Gastroesophageal sphincter (tissue), 4 donors: ENCODE data around the gene PPP5C. TPM values are rescaled to one million over a fixed set of nuclear protein-coding genes. Genes with fewer than 3 reads are reported as not detected.

Experiments used
- ATAC-seq: fragments of 150-250 bp; one replicate; pipeline ENCODE4 v1.9.1; 2016; ENCODE audit warnings: mild to moderate bottlenecking, moderate library complexity
- H3K27ac ChIP-seq, 4 donors: fragments of 200-600 bp; sonication (generic) in 3 of 4; 1 replicate in 3 of 4; 2 replicates in 1 of 4; pipeline ENCODE4 v1.5.1; 2016 to 2019
- H3K27me3 ChIP-seq: fragments of 200-600 bp; sonication (generic); one replicate; pipeline ENCODE4 v1.5.1; 2019
- H3K36me3 ChIP-seq, 2 donors: fragments of 200-600 bp; sonication (generic); one replicate each; pipeline ENCODE4 v1.5.1; 2019; ENCODE audit warnings: control low read depth in 1 of 2
- H3K4me1 ChIP-seq, 3 donors: fragments of 200-600 bp; sonication (generic); 1 replicate in 2 of 3; 2 replicates in 1 of 3; pipeline ENCODE4 v1.5.1; 2016 to 2019; ENCODE audit warnings: control low read depth in 2 of 3
- H3K4me3 ChIP-seq, 2 donors: fragments of 200-600 bp; sonication (generic); one replicate each; pipeline ENCODE4 v1.5.1; 2019; ENCODE audit warnings: mild to moderate bottlenecking in 1 of 2, moderate library complexity in 1 of 2
- H3K9me3 ChIP-seq, 3 donors: fragments of 200-600 bp; sonication (generic); one replicate each; pipeline ENCODE4 v1.5.1; 2017 to 2019; ENCODE audit warnings: control low read depth in 2 of 3
- CTCF ChIP-seq, 4 experiments: fragments of 200-600 bp in 2 of 4; fragments of 450-650 bp in 2 of 4; sonication (generic) in 1 of 4; IDR thresholded peaks; one replicate each; pipeline ENCODE4 v1.5.1; 2017 to 2019; ENCODE audit warnings: antibody characterized with exemption in 4 of 4, mild to moderate bottlenecking in 2 of 4, moderate library complexity in 2 of 4
- EP300 ChIP-seq: sonication (generic); formaldehyde crosslinking; IDR thresholded peaks from one replicate; pipeline ENCODE4 v1.6.1; 2017; ENCODE audit warnings: antibody characterized with exemption, mild to moderate bottlenecking
- POLR2A ChIP-seq, 2 donors: fragments of 450-650 bp; IDR thresholded peaks; one replicate each; pipeline ENCODE4 v1.6.1; 2017; ENCODE audit warnings: antibody characterized with exemption in 2 of 2, mild to moderate bottlenecking in 2 of 2, moderate library complexity in 1 of 2
- POLR2AphosphoS5 ChIP-seq: sonication (generic); formaldehyde crosslinking; IDR thresholded peaks from one replicate; pipeline ENCODE4 v1.6.1; 2017; ENCODE audit warnings: antibody characterized with exemption
- WGBS, 2 donors: methylation state at CpG; one replicate each; pipeline ENCODE4 v1.1.5; 2018; ENCODE audit warnings: low coverage in 1 of 2; 5-methylcytosine and 5-hydroxymethylcytosine counted together
- total RNA-seq, 4 donors: library from RNA; depleted of rRNA; stranded (reverse); fragments of >200 nt; gene quantifications; one replicate each; pipeline ENCODE4 v1.1.0, GENCODE V29; 2016

The PPP5C gene
- total RNA-seq, 4 donors from 2014 or later, result 48.2 to 69.5 (median 50.7) TPM

GRCh38 chr19:46350029-46350757 lies 3.3 kb downstream of the PPP5C start:
- Histone ChIP-seq H3K27ac (peak overlapping the region in 3 of 4 donors; percentile 65 to 68 (median 67)), H3K36me3 (peaks cover 0 to 29% of the 10 kb centered on the region in 2 donors), H3K4me3 (no peak overlapping the region), H3K4me1 (peaks cover 8 to 64% (median 43%) of the 10 kb centered on the region in 3 donors), H3K27me3 (no peaks in the 10 kb centered on the region), H3K9me3 (no peaks in the 10 kb centered on the region)
- TF ChIP-seq EP300 (no peak), CTCF (IDR thresholded peaks at IDR 0.05) (no peak), POLR2AphosphoS5 (no peak), POLR2A (IDR thresholded peaks at IDR 0.05) (no peak)
- ATAC-seq, result no peak
- 23 to 30% methylated on average over 2 to 4 of the region's 8 CpGs for WGBS, 2 donors

- Histone ChIP-seq H3K36me3 (peaks cover 0 to 35% of the 10 kb centered on the region in 2 donors), H3K27me3 (no peaks in the 10 kb centered on the region), H3K4me3 (no peak overlapping the region), H3K9me3 (no peaks in the 10 kb centered on the region), H3K4me1 (peaks cover 8 to 63% (median 43%) of the 10 kb centered on the region in 3 donors), H3K27ac (peak overlapping the region in 3 of 4 donors; percentile 65 to 68 (median 67))
- no peak for ATAC-seq
- 40% methylated on average over 1 of the region's 8 CpGs; no CpG with 5 or more reads in 1 of the 2 donors for WGBS, 2 donors
- TF ChIP-seq POLR2AphosphoS5 (no peak), POLR2A (IDR thresholded peaks at IDR 0.05) (no peak)
These were observed 3.9 kb downstream of the PPP5C start for GRCh38 chr19:46350758-46351159.

GRCh38 chr19:46351241-46352041 lies 4.6 kb downstream of the PPP5C start:
- Histone ChIP-seq H3K9me3 (no peaks in the 10 kb centered on the region), H3K4me3 (no peak overlapping the region), H3K4me1 (peaks cover 8 to 56% (median 43%) of the 10 kb centered on the region in 3 donors), H3K27ac (peak overlapping the region in 3 of 4 donors; percentile 65 to 68 (median 67)), H3K27me3 (no peaks in the 10 kb centered on the region), H3K36me3 (peaks cover 0 to 42% of the 10 kb centered on the region in 2 donors)
- 9 to 12% methylated on average over 5 to 10 of the region's 18 CpGs for WGBS, 2 donors
- peak; percentile 20 for ATAC-seq
- TF ChIP-seq EP300 (no peak), POLR2AphosphoS5 (peak; percentile 41)

DNA sequence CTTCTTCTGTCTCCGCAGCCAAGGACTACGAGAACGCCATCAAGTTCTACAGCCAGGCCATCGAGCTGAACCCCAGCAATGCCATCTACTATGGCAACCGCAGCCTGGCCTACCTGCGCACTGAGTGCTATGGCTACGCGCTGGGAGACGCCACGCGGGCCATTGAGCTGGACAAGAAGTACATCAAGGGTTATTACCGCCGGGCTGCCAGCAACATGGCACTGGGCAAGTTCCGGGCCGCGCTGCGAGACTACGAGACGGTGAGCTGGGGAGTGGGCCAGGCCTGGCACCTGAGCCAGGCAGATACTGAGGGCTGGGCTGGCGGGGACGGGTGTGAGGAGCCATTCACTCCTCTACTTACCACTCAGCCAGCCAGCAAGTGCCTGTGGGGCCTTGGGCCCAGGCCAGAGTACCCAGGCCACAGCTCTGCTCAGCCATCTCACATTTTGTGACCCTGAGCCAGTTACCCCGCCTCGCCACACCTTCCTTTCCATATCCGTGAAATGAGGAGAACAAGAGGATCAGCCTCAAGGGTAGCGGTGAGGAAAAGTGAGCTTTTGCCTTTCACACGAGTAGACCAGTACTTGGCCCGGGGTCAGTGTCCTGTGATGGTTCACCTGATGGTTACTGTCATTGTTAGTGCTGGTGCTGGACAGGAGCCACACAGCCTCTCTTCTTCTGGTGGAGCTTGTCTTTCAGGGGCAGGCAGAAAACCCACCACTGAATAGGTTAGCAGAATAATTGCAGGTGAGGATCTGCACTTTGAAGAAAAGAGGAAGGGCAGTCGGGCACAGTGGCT lies 7.0 kb downstream of the PPP5C start:
- Histone ChIP-seq H3K9me3 (no peaks in the 10 kb centered on the region), H3K27ac (no peak overlapping the region), H3K4me1 (peaks cover 8 to 36% (median 31%) of the 10 kb centered on the region in 3 donors), H3K4me3 (no peak overlapping the region), H3K36me3 (peaks cover 0 to 60% of the 10 kb centered on the region in 2 donors), H3K27me3 (no peaks in the 10 kb centered on the region)
- ATAC-seq, result no peak
- TF ChIP-seq EP300 (no peak), POLR2AphosphoS5 (no peak), POLR2A (IDR thresholded peaks at IDR 0.05) (no peak), CTCF (IDR thresholded peaks at IDR 0.05) (no peak)
- WGBS, 2 donors, result 81 to 92% methylated on average over 5 to 8 of the region's 28 CpGs

DNA sequence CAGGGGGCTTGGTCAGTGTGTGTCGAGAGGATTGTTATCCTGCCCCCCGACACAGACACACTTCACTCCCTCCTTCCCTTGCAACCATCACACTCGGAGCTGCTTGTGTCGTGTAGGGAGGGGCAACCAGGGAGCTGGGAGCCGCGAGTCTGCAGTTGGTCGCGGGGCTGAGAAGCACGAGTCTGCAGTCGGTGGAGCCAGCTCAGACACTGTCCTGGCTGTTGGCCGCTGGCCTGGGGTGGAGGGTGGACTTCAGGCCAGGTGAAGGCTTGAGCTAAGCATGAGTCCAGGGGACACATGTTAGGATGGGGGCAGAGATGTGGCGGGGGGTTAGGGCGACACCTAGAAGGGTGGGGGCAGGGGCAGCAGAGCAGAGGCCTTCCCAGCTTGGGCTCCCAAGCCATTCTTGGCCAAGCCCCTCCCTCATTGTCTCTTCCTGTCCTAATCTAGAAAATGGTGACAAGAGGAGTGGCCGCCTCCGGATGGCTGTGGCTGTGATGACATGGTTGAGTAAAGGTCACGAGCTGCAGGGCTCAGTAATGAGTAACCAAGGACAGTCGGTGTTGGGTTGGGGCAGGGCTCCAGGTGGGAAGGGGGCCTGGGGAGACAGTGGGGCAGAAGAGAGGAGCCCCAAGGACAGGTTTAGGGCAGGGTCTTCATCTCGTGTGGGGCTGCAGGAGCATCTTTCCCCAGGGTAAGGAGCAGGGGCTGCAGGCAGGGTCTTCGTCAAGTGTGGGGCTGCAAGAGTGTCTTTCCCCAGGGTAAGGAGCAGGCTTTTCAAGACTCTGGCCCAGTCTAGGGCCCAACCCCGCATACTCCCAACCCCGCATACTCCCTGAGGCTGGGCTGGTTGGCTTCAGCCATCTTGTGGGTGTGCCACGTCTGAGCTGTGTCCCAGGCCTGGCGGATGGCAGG lies 8.6 kb downstream of the PPP5C start:
- H3K4me3 ChIP-seq, result no peak overlapping the region
- ATAC-seq, result no peak
- TF ChIP-seq POLR2AphosphoS5 (no peak), POLR2A (IDR thresholded peaks at IDR 0.05) (no peak), CTCF (IDR thresholded peaks at IDR 0.05) (no peak), EP300 (no peak)
- no peaks in the 10 kb centered on the region for H3K27me3 ChIP-seq
- 80% methylated on average over 2 to 8 of the region's 23 CpGs for WGBS, 2 donors
- H3K9me3 ChIP-seq, result no peaks in the 10 kb centered on the region
- H3K4me1 ChIP-seq, result peaks cover 4 to 21% (median 17%) of the 10 kb centered on the region in 3 donors
- peaks cover 0 to 63% of the 10 kb centered on the region in 2 donors for H3K36me3 ChIP-seq
- no peak overlapping the region for H3K27ac ChIP-seq
